HG03354 (cell line): ENCODE measurements around the gene TSHZ1.

ENCODE experiments used
- ATAC-seq: cut with Tn5 transposase; IDR thresholded peaks from one replicate; pipeline ENCODE4 v1.9.1; 2021; ENCODE audit warnings: mild to moderate bottlenecking; ENCODE audit not compliant: unreplicated experiment, poor library complexity, severe bottlenecking

TSHZ1 gene

DNA sequence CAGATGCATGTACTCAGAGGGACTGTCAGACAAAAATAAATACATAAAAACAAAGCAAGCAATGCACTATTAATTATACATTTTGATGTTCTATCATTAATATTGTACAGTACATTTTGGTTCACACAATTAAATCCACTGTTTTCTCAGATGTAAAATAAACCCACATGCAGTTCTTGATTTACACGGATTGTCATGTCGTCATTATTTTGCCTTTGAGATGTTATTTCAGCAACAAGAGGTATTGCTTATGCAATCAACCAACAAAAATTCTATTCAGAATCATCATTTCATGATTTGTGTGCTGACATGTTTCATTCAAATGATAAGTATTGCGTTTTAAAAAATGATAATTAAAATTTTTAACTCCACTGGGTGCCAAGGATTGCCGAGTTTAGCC, 79.2 kb downstream of the TSHZ1 start:
- ATAC-seq, result no peak

GRCh38 chr18:75290737-75291358, 80.3 kb downstream of the TSHZ1 start:
- no peak for ATAC-seq

- ATAC-seq, result no peak
Observed at GRCh38 chr18:75291460-75291859, 80.9 kb downstream of the TSHZ1 start.

DNA sequence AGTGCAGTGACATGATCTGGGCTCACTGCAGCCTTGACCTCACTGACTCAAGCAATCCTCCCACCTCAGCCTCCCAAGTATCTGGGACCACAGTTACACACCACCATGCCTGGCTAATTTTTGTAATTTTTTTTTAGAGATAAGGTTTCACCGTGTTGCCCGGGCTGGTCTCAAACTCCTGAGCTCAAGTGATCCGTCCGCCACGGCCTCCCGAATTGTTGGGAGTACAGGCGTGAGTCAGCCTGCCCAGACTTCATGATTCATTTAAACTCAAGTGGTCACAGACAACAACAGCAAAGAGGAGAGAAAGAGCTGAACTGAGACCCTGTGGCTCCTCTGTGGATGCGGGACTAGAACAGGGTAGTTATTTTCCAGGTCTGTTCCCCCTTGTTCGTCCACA, 83.0 kb downstream of the TSHZ1 start:
- no peak for ATAC-seq

DNA sequence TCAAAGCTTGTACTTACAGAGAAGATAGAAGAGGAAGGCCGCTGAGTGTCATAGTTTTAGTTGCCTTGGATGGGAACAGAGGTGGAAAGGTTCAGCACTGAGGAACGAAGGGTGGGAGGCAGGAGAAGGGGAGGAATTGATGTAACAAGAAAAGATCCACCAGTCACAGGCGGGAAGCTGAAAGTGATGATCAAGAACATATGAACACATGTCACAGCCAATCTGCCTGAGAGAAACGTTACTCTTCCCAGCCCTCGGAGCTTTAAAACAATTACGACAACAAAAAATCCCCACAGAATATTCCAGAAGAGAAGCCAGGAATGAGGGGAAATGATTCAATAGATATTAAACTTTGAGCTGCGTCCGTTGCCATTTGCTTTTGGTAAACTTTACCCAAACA, 87.1 kb downstream of the TSHZ1 start:
- no peak for ATAC-seq

DNA sequence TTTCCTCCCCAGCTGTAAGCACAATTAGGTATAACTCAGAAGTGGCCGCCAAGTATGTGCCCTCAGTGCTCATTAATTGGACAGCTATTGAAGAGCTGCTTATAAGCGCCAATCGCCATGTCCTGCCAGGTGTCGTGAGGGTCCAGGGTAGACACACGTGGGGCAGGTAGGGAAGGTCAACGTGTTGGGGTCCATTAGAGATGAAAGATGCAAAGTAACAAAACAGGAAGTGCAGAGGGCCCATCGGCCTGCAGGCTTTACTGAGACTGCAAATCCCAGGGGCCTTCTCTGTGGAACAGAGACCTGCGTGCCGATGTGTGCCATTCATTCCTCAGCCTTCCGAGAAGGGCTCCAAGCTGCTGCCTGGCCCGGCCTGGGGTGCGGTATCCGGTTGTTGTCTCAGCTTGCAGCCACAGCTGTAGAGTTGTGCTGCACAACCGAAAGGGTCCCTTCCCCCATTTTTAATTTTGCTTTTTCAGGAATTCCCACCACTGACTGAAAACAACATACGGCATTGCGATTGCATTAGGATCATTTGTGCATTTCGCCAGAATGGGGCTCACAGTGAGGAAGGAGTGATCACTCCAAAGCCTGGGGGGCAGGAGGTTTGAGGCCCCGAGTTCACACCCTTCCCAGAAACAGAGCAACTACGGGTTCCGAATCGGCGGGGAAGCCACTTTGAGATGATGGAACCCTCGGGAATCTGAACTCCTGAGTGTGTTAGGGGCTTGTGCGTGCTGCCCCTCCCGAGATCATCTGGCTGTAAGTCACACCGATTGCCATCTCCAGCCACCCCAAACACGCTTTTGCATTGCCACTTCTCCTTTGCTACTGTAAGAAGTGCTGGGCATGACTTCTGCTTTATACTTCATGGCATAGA, 94.3 kb downstream of the TSHZ1 start:
- ATAC-seq, result no peak

DNA sequence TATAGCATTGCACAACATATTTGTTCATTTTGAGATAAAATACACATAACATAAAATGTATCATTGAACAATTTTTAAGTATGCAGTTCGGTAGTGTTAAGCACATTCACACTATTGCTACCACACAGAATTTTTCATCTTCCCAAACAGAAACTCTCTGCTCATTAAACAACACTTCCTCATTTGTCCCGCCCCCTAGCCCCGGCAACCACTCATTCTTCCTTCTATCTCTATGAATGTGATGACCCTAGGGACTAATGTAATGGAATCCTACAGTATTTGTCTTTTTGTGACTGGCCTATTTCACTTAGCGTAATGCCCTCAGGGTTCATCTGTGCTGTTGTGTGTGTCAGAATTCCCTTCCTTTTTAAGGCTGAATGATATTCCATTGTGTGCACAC, 95.4 kb downstream of the TSHZ1 start:
- no peak for ATAC-seq

DNA sequence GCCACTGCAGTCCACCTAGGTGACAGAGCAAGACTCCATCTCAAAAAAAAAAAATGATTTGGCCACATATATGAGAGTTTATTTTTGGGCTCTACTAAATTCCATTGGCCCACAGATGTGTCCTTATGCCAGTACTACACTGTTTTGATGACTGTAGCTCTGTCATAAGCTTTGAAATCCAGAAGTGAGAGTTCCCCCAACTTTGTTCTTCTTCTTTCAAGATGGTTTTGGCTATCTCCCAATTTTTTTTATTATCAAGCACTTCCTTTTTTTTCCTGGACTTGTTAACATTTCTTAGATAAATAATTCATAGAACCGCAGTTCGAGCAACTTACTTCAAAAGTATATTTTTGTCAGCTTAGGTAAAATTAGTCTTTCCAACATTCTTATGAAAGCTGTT, 96.9 kb downstream of the TSHZ1 start:
- ATAC-seq, result no peak

- no peak for ATAC-seq
Observed at GRCh38 chr18:75309564-75309963, 99.0 kb downstream of the TSHZ1 start.

DNA sequence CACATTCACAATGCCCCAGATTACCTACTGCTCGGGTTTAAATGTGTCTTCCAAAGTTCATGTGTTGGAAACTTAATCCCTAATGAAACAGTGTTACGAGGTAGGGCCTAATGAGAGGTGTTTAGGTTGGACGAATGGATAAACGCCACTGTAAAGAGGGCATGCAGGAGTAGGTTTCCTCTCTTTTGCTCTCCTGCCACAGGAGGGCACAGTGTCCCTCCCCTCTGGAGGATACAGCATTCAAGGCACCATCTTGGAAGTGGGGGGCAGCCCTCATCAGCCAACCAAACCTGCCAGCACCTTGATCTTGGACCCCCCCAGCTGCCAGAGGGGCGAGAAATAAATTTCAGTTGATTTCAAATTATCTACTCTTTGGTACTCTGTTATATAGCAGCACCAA, 103.5 kb downstream of the TSHZ1 start:
- ATAC-seq, result no peak

- no peak for ATAC-seq
Observed at GRCh38 chr18:75314606-75315005, 104.0 kb downstream of the TSHZ1 start.

- ATAC-seq, result no peak
Observed at GRCh38 chr18:75316223-75316622, 105.6 kb downstream of the TSHZ1 start.

- ATAC-seq, result no peak
Observed at GRCh38 chr18:75316826-75317225, 106.2 kb downstream of the TSHZ1 start.

DNA sequence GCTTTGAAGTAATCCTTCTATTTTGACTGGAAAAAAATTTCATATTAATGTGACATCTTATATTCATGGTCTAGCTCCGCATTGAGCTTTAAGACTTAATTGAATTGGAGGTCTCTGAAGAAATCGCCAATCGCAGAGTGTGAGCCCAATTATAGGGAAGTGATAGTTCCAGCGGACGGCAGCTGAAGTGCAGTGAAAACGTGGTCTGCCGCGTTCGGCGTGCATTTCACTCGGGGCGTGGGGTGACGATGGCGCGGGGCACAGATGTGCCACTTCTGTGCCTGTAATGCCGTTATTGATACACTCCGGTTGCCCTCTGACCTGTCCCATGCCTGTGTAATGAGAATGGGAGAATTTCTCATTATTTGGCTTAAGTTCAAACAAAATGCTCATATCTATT, 106.7 kb downstream of the TSHZ1 start:
- ATAC-seq, result no peak

GRCh38 chr18:75317703-75318102, 107.1 kb downstream of the TSHZ1 start:
- ATAC-seq, result peak; percentile 62

GRCh38 chr18:75319905-75320304, 109.3 kb downstream of the TSHZ1 start:
- no peak for ATAC-seq

DNA sequence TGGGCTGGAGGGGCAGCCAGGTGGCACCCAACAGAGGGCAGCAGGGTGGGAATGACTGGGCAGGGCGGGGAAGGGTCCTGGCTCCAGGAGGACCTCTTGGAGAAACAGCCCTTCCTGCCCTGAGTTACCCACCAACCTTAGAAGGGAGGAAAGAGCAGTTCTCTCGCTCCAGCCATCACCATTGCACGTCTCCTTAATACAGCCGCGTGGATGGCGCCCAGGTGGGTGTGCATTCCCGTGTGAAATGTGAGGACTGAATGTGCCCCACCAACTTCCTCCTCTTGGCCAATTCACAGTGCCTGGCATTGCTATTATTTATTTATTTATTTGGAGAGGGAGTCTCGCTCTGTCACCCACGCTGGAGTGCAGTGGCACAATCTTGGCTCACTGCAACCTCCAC, 109.9 kb downstream of the TSHZ1 start:
- no peak for ATAC-seq

GRCh38 chr18:75321431-75321830, 110.8 kb downstream of the TSHZ1 start:
- ATAC-seq, result no peak

DNA sequence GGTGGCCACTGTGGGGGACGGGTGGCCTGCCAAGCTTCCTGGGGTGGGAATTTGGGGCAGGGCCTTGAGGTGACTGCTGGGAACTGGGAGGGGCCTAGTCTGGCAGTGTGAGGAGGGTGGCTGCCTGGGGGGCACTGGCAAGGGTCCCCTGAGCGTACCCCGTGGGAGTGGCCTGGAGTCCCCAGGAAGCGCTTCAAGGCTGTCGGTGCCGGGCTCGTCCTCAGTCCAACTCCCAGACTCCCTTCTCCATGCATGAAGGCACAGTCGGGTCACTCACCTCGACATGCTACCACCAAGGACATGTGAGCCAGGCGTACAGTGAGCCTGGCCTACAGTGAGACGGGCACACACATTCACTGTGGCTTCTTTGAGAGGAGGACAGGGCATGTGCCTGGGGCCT, 111.6 kb downstream of the TSHZ1 start:
- ATAC-seq, result no peak

DNA sequence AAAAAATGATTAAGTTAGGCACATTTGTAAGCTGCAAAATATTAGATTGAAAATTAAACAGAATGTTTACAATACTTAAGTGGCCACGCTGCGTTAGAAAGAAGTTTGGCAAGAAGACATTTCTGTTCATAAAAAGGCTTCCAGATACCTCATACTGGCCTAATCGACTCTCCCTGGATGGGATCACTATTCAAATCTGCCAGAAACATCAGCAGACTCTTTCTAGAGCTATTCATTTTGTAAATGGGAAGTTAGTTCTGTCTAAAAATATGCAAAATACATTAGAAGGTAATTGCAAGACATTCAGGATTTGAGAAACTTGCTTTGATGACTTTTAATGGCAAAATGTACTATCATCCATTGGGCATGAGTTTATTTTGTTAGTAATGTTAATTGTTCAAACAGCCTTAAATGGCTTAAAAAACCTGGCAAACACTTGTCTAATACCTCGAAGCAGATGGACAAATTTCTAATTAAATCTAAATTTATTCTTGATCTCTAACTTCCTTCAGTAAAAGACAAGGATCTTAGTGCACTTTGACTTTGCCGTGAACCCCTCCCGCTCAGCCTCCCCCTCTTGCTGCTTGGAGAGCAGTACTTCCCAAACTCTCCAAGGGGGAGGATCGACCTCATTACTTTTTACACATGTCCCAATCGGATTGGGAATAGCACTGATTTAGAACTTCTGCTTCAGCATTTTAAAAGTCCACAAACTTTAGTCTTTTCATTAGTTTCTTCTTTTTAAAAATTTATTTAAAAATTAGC, 113.4 kb downstream of the TSHZ1 start:
- ATAC-seq, result no peak
